KMS-11 (cell line): Measurements from ENCODE around the gene MEX3D.

ENCODE experiments used
- H2AFZ ChIP-seq: fragments of 200-600 bp; sonication (generic); 2 replicates; pipeline ENCODE4 v1.6.1; 2016; ENCODE audit warnings: antibody characterized with exemption, mixed run types, low read depth
- H3K27ac ChIP-seq: fragments of 200-600 bp; sonication (generic); 2 replicates; pipeline ENCODE4 v1.6.1; 2016; ENCODE audit warnings: mild to moderate bottlenecking, mixed run types
- H3K27me3 ChIP-seq: fragments of 200-600 bp; sonication (generic); 2 replicates; pipeline ENCODE4 v1.6.1; 2017; ENCODE audit warnings: mild to moderate bottlenecking, low read depth, mixed run types, moderate library complexity; ENCODE audit not compliant: insufficient read depth
- H3K36me3 ChIP-seq: fragments of 200-600 bp; sonication (generic); 2 replicates; pipeline ENCODE4 v1.6.1; 2017; ENCODE audit warnings: mild to moderate bottlenecking, mixed run types; ENCODE audit not compliant: insufficient read depth
- H3K4me1 ChIP-seq: fragments of 200-600 bp; sonication (generic); 2 replicates; pipeline ENCODE4 v1.6.1; 2016; ENCODE audit warnings: mild to moderate bottlenecking, low read depth, mixed run types; ENCODE audit not compliant: poor library complexity, severe bottlenecking
- H3K4me2 ChIP-seq: fragments of 200-600 bp; sonication (generic); 2 replicates; pipeline ENCODE4 v1.7.0; 2016; ENCODE audit warnings: mild to moderate bottlenecking, mixed run types
- H3K4me3 ChIP-seq: fragments of 200-600 bp; sonication (generic); IDR thresholded peaks from 2 replicates; pipeline ENCODE4 v1.6.1; 2017; ENCODE audit warnings: low read depth, low read length, mixed read lengths; ENCODE audit not compliant: insufficient read depth
- H3K79me2 ChIP-seq: fragments of 200-600 bp; sonication (generic); 2 replicates; pipeline ENCODE4 v1.6.1; 2016; ENCODE audit warnings: low read depth, mixed run types; ENCODE audit not compliant: insufficient read depth
- H3K9ac ChIP-seq: fragments of 200-600 bp; sonication (generic); 2 replicates; pipeline ENCODE4 v1.6.1; 2016; ENCODE audit warnings: mild to moderate bottlenecking, mixed run types
- H4K20me1 ChIP-seq: fragments of 200-600 bp; sonication (generic); 2 replicates; pipeline ENCODE4 v1.6.1; 2016; ENCODE audit warnings: mild to moderate bottlenecking, mixed run types; ENCODE audit not compliant: insufficient read depth
- CTCF ChIP-seq: fragments of 200-600 bp; sonication (generic); conservative IDR thresholded peaks from 2 replicates; pipeline ENCODE4 v1.6.1; 2017; ENCODE audit warnings: low read depth, mild to moderate bottlenecking, antibody characterized with exemption, low read length, moderate library complexity, mixed read lengths

The MEX3D gene

GRCh38 chr19:1606138-1606651 is 38.1 kb upstream of the MEX3D start:
- H3K4me2 ChIP-seq = peak overlapping the region; percentile 98
- no peak overlapping the region for H3K4me3 ChIP-seq
- H2AFZ ChIP-seq = peak overlapping the region; percentile 72
- peak overlapping the region; percentile 93 for H3K27ac ChIP-seq
- peaks cover 19% of the 10 kb centered on the region for H3K4me1 ChIP-seq
- peak overlapping the region; percentile 71; the same call in 1 of the 2 replicates for H3K9ac ChIP-seq
- no peaks in the 10 kb centered on the region for H4K20me1 ChIP-seq
- H3K79me2 ChIP-seq = peaks cover 34% of the 10 kb centered on the region
- no peaks in the 10 kb centered on the region for H3K27me3 ChIP-seq
- no peaks in the 10 kb centered on the region for H3K36me3 ChIP-seq
- TF ChIP-seq CTCF = no peak

GRCh38 chr19:1605236-1606137 is 37.4 kb upstream of the MEX3D start, which contains the start of gene UQCR11:
TSS of gene UQCR11 (minus strand) at chr19:1605462. CDS start at chr19:1605409, 53 bp downstream.
- H3K36me3 ChIP-seq = no peaks in the 10 kb centered on the region
- TF ChIP-seq CTCF = 0 out of 2 replicates have a peak, but pooled peaks have one; percentile 14
- peak within 1 kb of the TSS; percentile 93 for H3K27ac ChIP-seq
- peak within 1 kb of the TSS; percentile 71; the same call in 1 of the 2 replicates for H3K9ac ChIP-seq
- peaks cover 19% of the 10 kb centered on the region for H3K4me1 ChIP-seq
- no peaks in the 10 kb centered on the region for H4K20me1 ChIP-seq
- peak within 1 kb of the TSS; percentile 98 for H3K4me2 ChIP-seq
- no peaks in the 10 kb centered on the region for H3K27me3 ChIP-seq
- H3K79me2 ChIP-seq = peaks cover 41% of the 10 kb centered on the region
- peak within 1 kb of the TSS; percentile 72 for H2AFZ ChIP-seq
- no peak within 1 kb of the TSS for H3K4me3 ChIP-seq

- peaks cover 42% of the 10 kb centered on the region for H3K79me2 ChIP-seq
- H3K4me2 ChIP-seq = no peak overlapping the region
- no peak overlapping the region for H3K4me3 ChIP-seq
- no peaks in the 10 kb centered on the region for H3K27me3 ChIP-seq
- no peak overlapping the region for H3K27ac ChIP-seq
- TF ChIP-seq CTCF = peak; percentile 31; the same call in 1 of the 2 replicates
- no peak overlapping the region for H3K9ac ChIP-seq
- no peak overlapping the region for H2AFZ ChIP-seq
- H4K20me1 ChIP-seq = no peaks in the 10 kb centered on the region
- H3K4me1 ChIP-seq = peaks cover 19% of the 10 kb centered on the region
- H3K36me3 ChIP-seq = no peaks in the 10 kb centered on the region; the same call in 1 of the 2 replicates
Measured at GRCh38 chr19:1602091-1602707, 34.1 kb upstream of the MEX3D start.

- H4K20me1 ChIP-seq = no peaks in the 10 kb centered on the region
- H2AFZ ChIP-seq = no peak overlapping the region
- peaks cover 42% of the 10 kb centered on the region for H3K79me2 ChIP-seq
- no peak overlapping the region for H3K27ac ChIP-seq
- H3K9ac ChIP-seq = no peak overlapping the region
- H3K36me3 ChIP-seq = no peaks in the 10 kb centered on the region; the same call in 1 of the 2 replicates
- H3K27me3 ChIP-seq = no peaks in the 10 kb centered on the region
- peak; percentile 49 for TF ChIP-seq CTCF
- H3K4me2 ChIP-seq = no peak overlapping the region
- H3K4me3 ChIP-seq = no peak overlapping the region
- H3K4me1 ChIP-seq = peaks cover 14% of the 10 kb centered on the region
Measured at GRCh38 chr19:1601613-1602064, 33.5 kb upstream of the MEX3D start.
